ENCODE measurements around the gene TEX14. TPM values are rescaled to one million over a fixed set of nuclear protein-coding genes. Genes with fewer than 3 reads are reported as not detected.
A peak's percentile ranks its signal among the peaks of the same experiment; 100 is the strongest.

Gene TEX14
- total RNA-seq, 1 experiment from 2014 or later, result 0.31 TPM

- Histone ChIP-seq H3K9ac (ENCODE audit: extremely low read depth, insufficient read length, low read length) (no peak overlapping the region), H3K27ac (ENCODE audit: insufficient read length, low read depth, low read length) (no peak overlapping the region), H3K23ac (ENCODE audit: insufficient read length, low read depth, low read length) (no peak overlapping the region), H3K23me2 (ENCODE audit: insufficient read length, low read depth, low read length, poor library complexity, severe bottlenecking) (peaks cover 5% of the 10 kb centered on the region), H2AFZ (ENCODE audit: low read length) (no peak overlapping the region), H2BK12ac (ENCODE audit: insufficient read length, low read depth, low read length) (no peak overlapping the region), H3K14ac (ENCODE audit: insufficient read depth, low read length) (no peak overlapping the region), H4K5ac (ENCODE audit: insufficient read length, low read depth, low read length) (no peak overlapping the region), H3K4me2 (ENCODE audit: insufficient read depth, insufficient read length, low read length) (no peak overlapping the region), H3K79me1 (ENCODE audit: insufficient read depth, low read depth, low read length, poor library complexity, severe bottlenecking) (no peaks in the 10 kb centered on the region), H2BK5ac (ENCODE audit: insufficient read length, low read length) (no peak overlapping the region), H4K20me1 (ENCODE audit: control insufficient read depth, insufficient read depth, insufficient read length) (no peaks in the 10 kb centered on the region), H2BK15ac (ENCODE audit: low read depth, low read length) (no peak overlapping the region), H3K4ac (ENCODE audit: low read depth, low read length) (no peak overlapping the region), H3T11ph (ENCODE audit: low read length) (no peak overlapping the region), H3K9me3 (ENCODE audit: control insufficient read depth, low read depth, low read length) (no peaks in the 10 kb centered on the region), H3K27me3 (ENCODE audit: insufficient read depth, low read length) (no peaks in the 10 kb centered on the region), H2BK20ac (ENCODE audit: low read depth, low read length, poor library complexity, severe bottlenecking) (no peak overlapping the region), H4K91ac (ENCODE audit: insufficient read length, low read depth, low read length) (no peak overlapping the region), H3K79me2 (ENCODE audit: insufficient read depth, low read length) (no peaks in the 10 kb centered on the region), H2AK5ac (ENCODE audit: insufficient read length, low read length) (no peak overlapping the region), H2BK120ac (ENCODE audit: low read depth, low read length, poor library complexity, severe bottlenecking) (no peak overlapping the region), H3K18ac (ENCODE audit: insufficient read length, low read depth, low read length) (no peak overlapping the region), H3K4me1 (ENCODE audit: insufficient read depth, low read length) (0 out of 2 replicates have a peak, but pooled peaks cover 2% of the 10 kb centered on the region), H3K56ac (ENCODE audit: insufficient read length, low read depth, low read length) (no peak overlapping the region), H4K8ac (replicated peaks; ENCODE audit: insufficient read length, low read depth, low read length) (no peak overlapping the region)
- Mint-ChIP-seq H3K9me3 (no peaks in the 10 kb centered on the region), H3K27ac (no peak overlapping the region), H3K4me1 (peaks cover 22 to 36% of the 10 kb centered on the region in 2 experiments), H3K27me3 (ENCODE audit: low read depth) (peaks cover 48% of the 10 kb centered on the region), H3K4me3 (no peak overlapping the region), H3K36me3 (ENCODE audit: insufficient read depth in 1 of 3, low read depth in 3 of 3) (no peaks in the 10 kb centered on the region)
- DNase-seq, result peak; percentile 26
- WGBS (ENCODE audit: extremely low coverage, insufficient read length, low lambda C conversion rate), result no CpG with 5 or more reads among the region's 4 CpGs
- TF ChIP-seq CTCF (conservative IDR thresholded peaks at IDR 0.05), result no peak
These were observed 156.9 kb downstream of the TEX14 start for GRCh38 chr17:58534901-58535421.
